ENCODE measurements around the gene PTPN1. TPM values are rescaled to one million over a fixed set of nuclear protein-coding genes. Genes with fewer than 3 reads are reported as not detected.

PTPN1 gene
- total and polyA plus RNA-seq, 2 of the 13 experiments (the other 11 are each of a cell fraction or from before 2014, with no cell fraction given), result 17.7 to 37.2 TPM

- TF ChIP-seq KDM3A (CRISPR knock-in tag; IDR thresholded peaks at IDR 0.05; ENCODE audit: low read depth), result no peak
- peak; percentile 56; the same call in 1 of the 2 replicates for TF ChIP-seq HIC2 (CRISPR knock-in tag; IDR thresholded peaks at IDR 0.05; ENCODE audit: low read depth)
- no peak for TF ChIP-seq ZNF589 (CRISPR knock-in tag; conservative IDR thresholded peaks at IDR 0.05)
- no peak for TF ChIP-seq KMT2A (CRISPR knock-in tag; IDR thresholded peaks at IDR 0.05)
- TF ChIP-seq RFXANK (CRISPR knock-in tag; IDR thresholded peaks at IDR 0.05), result no peak
- no peak for TF ChIP-seq POLR2G (IDR thresholded peaks at IDR 0.05; ENCODE audit: low read depth, low read length)
- TF ChIP-seq ZBTB34 (CRISPR knock-in tag; IDR thresholded peaks at IDR 0.05), result no peak
- peak; percentile 32; the same call in 1 of the 2 replicates for TF ChIP-seq CAMTA2 (CRISPR knock-in tag; IDR thresholded peaks at IDR 0.05; ENCODE audit: borderline replicate concordance)
- no peak; the same call in 1 of the 2 replicates for TF ChIP-seq ZSCAN29 (CRISPR knock-in tag; conservative IDR thresholded peaks at IDR 0.05)
- no peak for TF ChIP-seq SOX13 (IDR thresholded peaks at IDR 0.05)
- TF ChIP-seq SOX13 (CRISPR knock-in tag; conservative IDR thresholded peaks at IDR 0.05 in 1 of 2, IDR thresholded peaks at IDR 0.05 in 1 of 2), result peak in 1 of 2 experiments; percentile 51; a peak in 1 of 4 replicates
- TF ChIP-seq SNAI1 (CRISPR knock-in tag; IDR thresholded peaks at IDR 0.05; ENCODE audit: borderline replicate concordance), result no peak
- no peak for TF ChIP-seq JUNB (CRISPR knock-in tag; IDR thresholded peaks at IDR 0.05; ENCODE audit: borderline replicate concordance)
- no peak for TF ChIP-seq DMAP1 (CRISPR knock-in tag; IDR thresholded peaks at IDR 0.05)
- no peak for TF ChIP-seq HNF4G (IDR thresholded peaks at IDR 0.05; ENCODE audit: borderline replicate concordance, low read depth, low read length)
- 0 out of 2 replicates have a peak, but pooled peaks have one; percentile 23 for TF ChIP-seq HNF4G (CRISPR knock-in tag; IDR thresholded peaks at IDR 0.05; ENCODE audit: borderline replicate concordance, low read depth)
- 0 out of 2 replicates have a peak, but pooled peaks have one; percentile 49 for TF ChIP-seq ZNF441 (CRISPR knock-in tag; IDR thresholded peaks at IDR 0.05; ENCODE audit: borderline replicate concordance)
- TF ChIP-seq ZNF580 (CRISPR knock-in tag; IDR thresholded peaks at IDR 0.05; ENCODE audit: borderline replicate concordance, low read depth), result peak; percentile 64; the same call in 1 of the 2 replicates
- peak; percentile 79 for TF ChIP-seq ZNF883 (CRISPR knock-in tag; IDR thresholded peaks at IDR 0.05; ENCODE audit: not compliant biosample characterization)
- TF ChIP-seq ARNTL (CRISPR knock-in tag; IDR thresholded peaks at IDR 0.05), result 0 out of 2 replicates have a peak, but pooled peaks have one; percentile 45
- TF ChIP-seq SYNCRIP (IDR thresholded peaks at IDR 0.05; ENCODE audit: insufficient read depth, low read depth, low read length), result no peak
- no peak for TF ChIP-seq ZNF570 (CRISPR knock-in tag; IDR thresholded peaks at IDR 0.05; ENCODE audit: borderline replicate concordance)
- no peak for TF ChIP-seq TCF7L2 (IDR thresholded peaks at IDR 0.05; ENCODE audit: low read depth, low read length)
- TF ChIP-seq ZNF713 (CRISPR knock-in tag; IDR thresholded peaks at IDR 0.05), result peak; percentile 94; the same call in 1 of the 2 replicates
- TF ChIP-seq ZNF329 (CRISPR knock-in tag; IDR thresholded peaks at IDR 0.05; ENCODE audit: low read depth), result no peak
Observed at GRCh38 chr20:50478162-50478990, 31.8 kb upstream of the PTPN1 start (continued).
